Uterus (tissue), 4 donors: Measurements from ENCODE around the gene GBP7. TPM values are rescaled to one million over a fixed set of nuclear protein-coding genes. Genes with fewer than 3 reads are reported as not detected.

Experiments used
- DNase-seq, 2 donors: peaks; one replicate each; pipeline ENCODE4 v3.0.0-alpha.2; 2019 to 2020
- H3K27ac ChIP-seq, 2 donors: fragments of 200-600 bp; sonication (generic); 1 replicate in 1 of 2; 2 replicates in 1 of 2; pipeline ENCODE4 v1.5.1; 2016 to 2018
- H3K27me3 ChIP-seq, 2 donors: fragments of 200-600 bp; sonication (generic); one replicate each; pipeline ENCODE4 v1.5.1; 2018 to 2019; ENCODE audit warnings: control low read depth in 1 of 2
- H3K36me3 ChIP-seq, 2 donors: fragments of 200-600 bp; sonication (generic); one replicate each; pipeline ENCODE4 v1.5.1; 2019; ENCODE audit warnings: control low read depth in 1 of 2
- H3K4me1 ChIP-seq, 2 donors: fragments of 200-600 bp; sonication (generic); one replicate each; pipeline ENCODE4 v1.5.1; 2018 to 2019; ENCODE audit warnings: control low read depth in 1 of 2
- H3K4me3 ChIP-seq, 2 donors: fragments of 200-600 bp; sonication (generic); 1 replicate in 1 of 2; 2 replicates in 1 of 2; pipeline ENCODE4 v1.5.1; 2018 to 2019; ENCODE audit warnings: mild to moderate bottlenecking in 1 of 2
- H3K9me3 ChIP-seq, 2 donors: fragments of 200-600 bp; sonication (generic); one replicate each; pipeline ENCODE4 v1.5.1; 2019; ENCODE audit warnings: control low read depth in 1 of 2
- POLR2A ChIP-seq, 2 donors: fragments of 450-650 bp; IDR thresholded peaks; one replicate each; pipeline ENCODE4 v1.6.1; 2016; ENCODE audit warnings: antibody characterized with exemption in 2 of 2, mild to moderate bottlenecking in 1 of 2, moderate library complexity in 1 of 2
- intact Hi-C: fragments of 100-400 bp; cut with DNase I; formaldehyde crosslinking; loops from one replicate; pipeline ENCODE4 v1.15.1; 2023; ENCODE audit warnings: low total_unique reads
- total RNA-seq, 4 donors: library from RNA; depleted of rRNA in 3 of 4; stranded (reverse); fragments of >200 nt in 3 of 4; gene quantifications; one replicate each; pipeline versions ENCODE4 v1.1.0 to v1.2.4, GENCODE V29; 2014 to 2023
- TF ChIP-seq, protein P1 (sequence below), 4 experiments: fragments of 200-600 bp in 2 of 4; fragments of 450-650 bp in 2 of 4; sonication (generic) in 2 of 4; IDR thresholded peaks; one replicate each; pipeline ENCODE4 v1.5.1; 2016 to 2019; ENCODE audit warnings: antibody characterized with exemption in 4 of 4, mild to moderate bottlenecking in 2 of 4, moderate library complexity in 1 of 4
- donor health status: DM: yes; HTN: yes; CAD: no.

The GBP7 gene
- total RNA-seq, 4 donors from 2014 or later, result not detected

DNA sequence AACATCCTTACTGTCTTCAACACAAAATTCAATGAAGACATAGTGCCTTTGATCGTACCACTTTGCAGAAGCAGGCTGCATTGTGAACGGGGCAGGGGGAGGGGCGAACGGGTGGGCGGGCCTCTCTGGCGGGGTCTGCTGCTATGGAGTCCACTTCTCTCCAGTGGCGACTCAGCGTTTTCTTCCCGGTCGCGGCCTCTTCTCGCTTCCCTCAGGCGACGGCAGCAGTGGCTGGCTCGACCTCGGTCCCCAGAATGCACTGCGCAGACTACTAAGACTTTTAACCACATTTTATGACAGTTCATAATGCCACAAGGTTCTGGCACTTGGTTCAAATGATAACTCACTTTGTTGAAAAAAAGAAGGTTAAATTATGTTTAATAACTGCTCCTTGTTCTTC lies 71.1 kb downstream of the GBP7 start:
- Histone ChIP-seq H3K36me3 (no peaks in the 10 kb centered on the region), H3K27me3 (no peaks in the 10 kb centered on the region), H3K4me3 (no peak overlapping the region), H3K4me1 (no peaks in the 10 kb centered on the region), H3K27ac (no peak overlapping the region), H3K9me3 (no peaks in the 10 kb centered on the region)
- intact Hi-C loops, result no loop called here
- no peak for TF ChIP-seq POLR2A (IDR thresholded peaks at IDR 0.05)
- TF ChIP-seq, protein P1, sequence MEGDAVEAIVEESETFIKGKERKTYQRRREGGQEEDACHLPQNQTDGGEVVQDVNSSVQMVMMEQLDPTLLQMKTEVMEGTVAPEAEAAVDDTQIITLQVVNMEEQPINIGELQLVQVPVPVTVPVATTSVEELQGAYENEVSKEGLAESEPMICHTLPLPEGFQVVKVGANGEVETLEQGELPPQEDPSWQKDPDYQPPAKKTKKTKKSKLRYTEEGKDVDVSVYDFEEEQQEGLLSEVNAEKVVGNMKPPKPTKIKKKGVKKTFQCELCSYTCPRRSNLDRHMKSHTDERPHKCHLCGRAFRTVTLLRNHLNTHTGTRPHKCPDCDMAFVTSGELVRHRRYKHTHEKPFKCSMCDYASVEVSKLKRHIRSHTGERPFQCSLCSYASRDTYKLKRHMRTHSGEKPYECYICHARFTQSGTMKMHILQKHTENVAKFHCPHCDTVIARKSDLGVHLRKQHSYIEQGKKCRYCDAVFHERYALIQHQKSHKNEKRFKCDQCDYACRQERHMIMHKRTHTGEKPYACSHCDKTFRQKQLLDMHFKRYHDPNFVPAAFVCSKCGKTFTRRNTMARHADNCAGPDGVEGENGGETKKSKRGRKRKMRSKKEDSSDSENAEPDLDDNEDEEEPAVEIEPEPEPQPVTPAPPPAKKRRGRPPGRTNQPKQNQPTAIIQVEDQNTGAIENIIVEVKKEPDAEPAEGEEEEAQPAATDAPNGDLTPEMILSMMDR (IDR thresholded peaks at IDR 0.05), result no peak
- DNase-seq, result no peak

DNA sequence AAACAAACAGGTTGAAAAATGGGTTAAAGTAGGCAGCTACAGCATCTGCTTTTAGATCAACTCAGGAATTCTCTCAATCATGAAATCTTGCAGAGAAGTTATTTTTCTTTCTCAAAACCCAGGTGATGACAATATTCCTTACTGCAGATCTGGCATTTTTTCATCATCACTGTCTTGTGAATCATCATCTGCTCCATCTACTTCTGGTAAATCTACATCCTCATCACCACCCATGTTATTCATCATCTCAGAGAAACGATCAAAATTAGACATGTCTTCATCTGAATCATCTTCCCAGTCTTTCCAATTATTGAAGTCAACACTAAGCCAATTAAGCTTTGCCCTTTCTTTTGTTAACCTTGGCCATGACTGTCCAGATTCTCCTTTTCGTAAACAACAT lies 71.7 kb downstream of the GBP7 start:
- Histone ChIP-seq H3K36me3 (no peaks in the 10 kb centered on the region), H3K9me3 (no peaks in the 10 kb centered on the region), H3K4me1 (no peaks in the 10 kb centered on the region), H3K4me3 (no peak overlapping the region), H3K27me3 (no peaks in the 10 kb centered on the region), H3K27ac (no peak overlapping the region)
- DNase-seq, result no peak
- TF ChIP-seq, protein P1 (IDR thresholded peaks at IDR 0.05), result no peak
- TF ChIP-seq POLR2A (IDR thresholded peaks at IDR 0.05), result no peak
- intact Hi-C loops, result no loop called here

DNA sequence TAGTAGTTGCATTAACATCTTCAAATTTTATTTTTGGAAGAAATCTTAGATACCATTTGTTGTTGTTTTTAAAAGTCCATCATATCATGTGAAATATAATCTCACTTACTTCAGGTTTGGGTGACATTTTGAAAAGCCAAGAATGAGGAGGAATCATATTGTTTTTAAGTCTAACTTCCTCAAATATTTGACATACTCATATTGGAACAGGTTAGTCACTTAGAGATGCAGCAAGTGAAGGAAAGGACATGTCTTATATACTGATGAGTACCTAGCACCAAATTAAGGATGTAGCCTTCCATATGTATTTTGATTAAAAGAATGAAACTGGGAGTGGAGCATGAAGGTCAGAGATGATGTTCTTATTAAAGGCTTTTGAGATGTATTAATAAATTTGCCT lies 73.8 kb downstream of the GBP7 start:
- DNase-seq, result no peak
- no peak for TF ChIP-seq POLR2A (IDR thresholded peaks at IDR 0.05)
- TF ChIP-seq, protein P1 (IDR thresholded peaks at IDR 0.05), result no peak
- Histone ChIP-seq H3K4me3 (no peak overlapping the region), H3K9me3 (no peaks in the 10 kb centered on the region), H3K27ac (no peak overlapping the region), H3K27me3 (no peaks in the 10 kb centered on the region), H3K36me3 (no peaks in the 10 kb centered on the region), H3K4me1 (no peaks in the 10 kb centered on the region)
- intact Hi-C loops, result no loop called here

DNA sequence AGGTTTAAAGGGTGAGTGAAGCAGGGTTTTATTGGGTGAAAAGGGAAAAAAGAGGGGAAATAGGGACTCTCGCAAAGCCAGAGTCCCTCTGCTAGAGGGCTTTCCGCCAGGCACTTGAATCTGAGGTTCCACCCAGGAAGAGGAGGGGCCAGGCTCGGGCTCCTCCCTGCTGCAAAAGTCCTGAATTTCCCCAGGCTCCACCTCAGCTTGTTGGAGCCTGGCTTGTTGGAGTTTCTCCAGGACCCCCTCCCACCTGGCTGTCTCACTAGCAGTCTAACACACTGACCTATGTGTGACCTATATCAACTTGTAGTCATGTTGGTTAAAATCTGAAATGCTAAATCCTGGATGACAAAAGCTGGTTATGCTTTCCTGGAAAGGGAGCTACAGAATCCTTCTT lies 75.4 kb downstream of the GBP7 start:
- DNase-seq, result no peak
- Histone ChIP-seq H3K27ac (no peak overlapping the region), H3K4me3 (no peak overlapping the region), H3K4me1 (no peaks in the 10 kb centered on the region), H3K36me3 (no peaks in the 10 kb centered on the region), H3K9me3 (no peaks in the 10 kb centered on the region), H3K27me3 (no peaks in the 10 kb centered on the region)
- intact Hi-C loops, result no loop called here
- TF ChIP-seq, protein P1 (IDR thresholded peaks at IDR 0.05), result no peak
- no peak for TF ChIP-seq POLR2A (IDR thresholded peaks at IDR 0.05)

DNA sequence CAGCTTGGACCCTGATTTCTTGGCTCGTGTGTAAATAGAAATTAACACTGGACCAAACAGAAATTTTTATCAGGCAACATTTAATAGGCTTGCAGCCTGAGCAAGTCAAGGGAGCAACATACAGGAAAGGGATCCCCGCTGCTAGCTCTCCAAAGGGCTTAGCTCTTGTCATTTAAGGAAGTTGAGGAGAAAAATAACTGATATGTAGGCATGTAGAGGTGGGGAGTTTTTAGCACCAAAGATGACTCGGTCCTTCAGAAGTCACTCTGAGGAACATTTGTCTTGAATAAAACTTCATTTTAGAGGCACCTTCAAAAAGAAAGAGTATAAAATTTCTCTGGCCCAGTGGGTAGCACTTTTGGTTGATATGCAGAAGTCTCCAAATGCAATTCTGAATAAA lies 76.9 kb downstream of the GBP7 start:
- DNase-seq, result no peak
- no peaks in the 10 kb centered on the region for H3K9me3 ChIP-seq
- H3K4me3 ChIP-seq, result no peak overlapping the region
- TF ChIP-seq, protein P1 (IDR thresholded peaks at IDR 0.05), result no peak
- no peak for TF ChIP-seq POLR2A (IDR thresholded peaks at IDR 0.05)
- peaks cover 0 to 3% of the 10 kb centered on the region in 2 donors for H3K36me3 ChIP-seq
- H3K27me3 ChIP-seq, result no peaks in the 10 kb centered on the region
- no peaks in the 10 kb centered on the region for H3K4me1 ChIP-seq
- intact Hi-C loops, result no loop called here
- H3K27ac ChIP-seq, result no peak overlapping the region
